Immature natural killer cell (primary cell): Measurements from ENCODE around the gene PLCB2. TPM values are rescaled to one million over a fixed set of nuclear protein-coding genes. Genes with fewer than 3 reads are reported as not detected.

Source experiments
- polyA plus RNA-seq, 3 donors: library from polyadenylated mRNA; unstranded; fragments of 300-500 nt; fragmentation: Illumina TruSeq; gene quantifications; one replicate each; pipeline ENCODE4 v1.2.3, GENCODE V29; 2021

PLCB2 gene
- polyA plus RNA-seq, 3 donors from 2014 or later = 18.0 to 57.0 (median 24.2) TPM

Other genes starting within 250 kb of the PLCB2 start
- under 1 TPM in 2 of 3 donors, not detected in 1; 0.38 to 0.80 TPM for gene BMF, start 199.1 kb downstream of the PLCB2 start, polyA plus RNA-seq
- gene BUB1B, start 146.9 kb downstream of the PLCB2 start, polyA plus RNA-seq = under 1 TPM in 2 of 3 donors, not detected in 1; 0.74 to 0.99 TPM
- gene PAK6, start 68.9 kb downstream of the PLCB2 start, polyA plus RNA-seq = 1 to 10 TPM; 2.0 to 8.3 (median 3.6) TPM
- gene ANKRD63, start 24.9 kb downstream of the PLCB2 start, polyA plus RNA-seq = not detected
- 1 to 10 TPM; 3.2 to 3.5 (median 3.2) TPM for gene INAFM2, start 15.8 kb upstream of the PLCB2 start, polyA plus RNA-seq
- gene CCDC9B, start 33.0 kb upstream of the PLCB2 start, polyA plus RNA-seq = under 1 TPM in 2 of 3 donors, not detected in 1; 0.09 to 0.46 TPM
- gene PHGR1, start 43.1 kb upstream of the PLCB2 start, polyA plus RNA-seq = not detected
- 1 to 10 TPM in 1 of 3 donors, under 1 TPM in 2; 0.03 to 1.1 (median 0.38) TPM for gene DISP2, start 50.3 kb upstream of the PLCB2 start, polyA plus RNA-seq
- gene KNSTRN, start 74.8 kb upstream of the PLCB2 start, polyA plus RNA-seq = 1 to 10 TPM; 2.7 to 5.6 (median 2.8) TPM
- 10 to 100 TPM; 41.8 to 63.0 (median 60.6) TPM for gene IVD, start 97.9 kb upstream of the PLCB2 start, polyA plus RNA-seq
- 1 to 10 TPM; 2.1 to 6.1 (median 3.4) TPM for gene BAHD1, start 133.0 kb upstream of the PLCB2 start, polyA plus RNA-seq
- gene CHST14, start 163.0 kb upstream of the PLCB2 start, polyA plus RNA-seq = 1 to 10 TPM; 1.9 to 3.6 (median 3.3) TPM